NCI-H2227 treated with DMSO at 0.1 percent for 48 hours (cell line): ENCODE results near the gene NBAS.
"Not testable (repeated sequence)": the region's sequence is repeated elsewhere in the genome, so short reads cannot be mapped to it uniquely, and the experiment has no call there.

Experiments
- DNase-seq: peaks from one replicate; lab custom pipeline; 2025; lab: John Stamatoyannopoulos, UW

Gene NBAS

DNA sequence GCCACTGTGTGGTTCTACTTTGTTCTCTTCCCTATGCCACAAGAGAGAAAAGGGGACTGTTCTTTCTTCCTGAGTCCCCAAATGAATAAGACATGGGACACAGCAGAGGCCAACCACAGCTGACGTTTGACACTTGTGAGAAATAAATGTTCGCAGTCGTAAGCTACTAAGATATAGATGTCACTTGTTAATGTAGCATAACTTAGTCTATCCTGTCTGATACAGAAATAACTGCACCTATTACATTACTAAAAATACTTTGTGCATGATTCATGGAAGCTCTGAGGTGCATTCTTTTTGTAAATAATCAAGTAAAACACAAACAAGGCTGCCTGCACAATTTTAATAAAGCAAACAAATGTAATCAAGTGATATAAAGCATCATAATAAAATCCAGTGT is 148.8 kb downstream of the NBAS start:
- DNase-seq, result no peak

- DNase-seq, result no peak
These were observed 150.2 kb downstream of the NBAS start for GRCh38 chr2:15410884-15411283.

DNA sequence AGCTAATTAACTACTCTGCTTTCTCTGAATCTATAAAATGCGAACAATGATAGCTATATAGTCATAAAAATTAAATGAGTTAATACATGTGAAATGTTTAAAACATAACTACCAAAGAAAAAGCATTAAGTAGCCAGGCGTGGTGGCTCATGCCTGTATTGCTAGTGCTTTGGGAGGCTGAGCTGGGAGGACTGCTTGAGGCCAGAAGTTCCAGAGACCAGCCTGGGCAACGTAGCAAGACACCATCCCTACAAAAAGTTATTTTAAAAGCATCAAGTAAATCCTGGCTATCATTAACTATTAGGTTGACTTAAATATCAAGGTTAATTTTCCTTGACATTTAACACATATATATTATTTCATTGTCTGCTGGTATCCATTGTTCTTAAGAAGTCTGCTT is 152.4 kb downstream of the NBAS start:
- no peak for DNase-seq

GRCh38 chr2:15407666-15408065 is 153.5 kb downstream of the NBAS start:
- DNase-seq, result no peak

GRCh38 chr2:15404511-15404910 is 156.6 kb downstream of the NBAS start:
- DNase-seq, result not testable (repeated sequence)

- no peak for DNase-seq
These were observed 160.8 kb downstream of the NBAS start for GRCh38 chr2:15400240-15400826.

DNA sequence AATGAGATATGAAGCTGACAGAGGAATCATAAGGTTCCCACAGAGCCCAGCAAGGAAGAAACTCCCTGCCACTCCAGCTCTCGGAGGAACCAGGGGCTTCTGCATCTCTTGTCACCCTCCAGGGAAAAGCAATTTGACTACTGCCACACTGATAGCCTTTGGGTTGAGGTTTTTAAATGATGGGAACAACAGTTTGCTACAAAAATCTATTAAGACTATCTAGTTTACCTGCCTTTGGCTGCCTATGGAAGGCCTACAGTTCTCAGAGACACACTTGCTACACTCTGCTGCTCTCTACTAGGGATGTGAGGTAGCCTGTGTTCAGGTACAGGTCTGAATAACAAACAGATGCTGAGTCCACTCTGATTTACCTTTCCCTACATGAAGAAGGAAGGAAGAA is 161.9 kb downstream of the NBAS start:
- no peak for DNase-seq

GRCh38 chr2:15391751-15392150 is 169.4 kb downstream of the NBAS start:
- no peak for DNase-seq

DNA sequence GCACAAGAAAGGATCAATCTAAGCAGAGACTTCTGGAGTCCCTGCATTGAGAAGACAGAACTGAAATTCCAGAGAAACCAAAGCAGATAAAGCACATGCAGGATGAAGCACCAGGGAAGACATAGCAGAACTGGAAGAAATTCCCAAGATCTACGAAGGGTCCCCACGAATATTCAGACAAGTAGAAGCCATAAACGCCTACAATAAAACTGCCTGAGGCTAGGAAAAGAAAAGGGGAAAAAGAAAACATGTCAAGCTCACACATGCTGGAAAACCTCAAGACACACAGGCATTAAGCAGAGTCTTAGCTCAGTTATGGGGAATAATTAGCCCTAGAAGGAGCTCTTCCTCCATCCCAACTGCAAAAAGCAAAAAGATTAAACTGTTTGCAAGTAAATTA is 171.2 kb downstream of the NBAS start:
- no peak for DNase-seq

DNA sequence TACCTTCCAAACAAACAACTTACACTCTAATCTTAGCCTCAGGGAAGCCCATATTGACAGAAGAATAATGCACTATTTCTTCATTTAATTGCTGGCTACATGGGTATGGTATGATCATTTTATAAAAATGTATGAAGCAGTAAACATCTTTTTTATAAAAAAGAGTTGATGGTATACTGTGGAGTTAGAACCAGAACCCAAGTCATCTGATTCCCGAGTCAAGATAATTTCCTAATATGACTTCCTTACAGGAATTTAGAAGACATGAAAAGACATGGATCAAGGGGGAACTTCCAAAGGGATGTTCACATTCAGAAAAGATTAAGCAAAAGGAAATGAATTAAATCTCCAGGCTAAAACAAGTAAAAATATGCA is 171.8 kb downstream of the NBAS start:
- DNase-seq, result no peak

DNA sequence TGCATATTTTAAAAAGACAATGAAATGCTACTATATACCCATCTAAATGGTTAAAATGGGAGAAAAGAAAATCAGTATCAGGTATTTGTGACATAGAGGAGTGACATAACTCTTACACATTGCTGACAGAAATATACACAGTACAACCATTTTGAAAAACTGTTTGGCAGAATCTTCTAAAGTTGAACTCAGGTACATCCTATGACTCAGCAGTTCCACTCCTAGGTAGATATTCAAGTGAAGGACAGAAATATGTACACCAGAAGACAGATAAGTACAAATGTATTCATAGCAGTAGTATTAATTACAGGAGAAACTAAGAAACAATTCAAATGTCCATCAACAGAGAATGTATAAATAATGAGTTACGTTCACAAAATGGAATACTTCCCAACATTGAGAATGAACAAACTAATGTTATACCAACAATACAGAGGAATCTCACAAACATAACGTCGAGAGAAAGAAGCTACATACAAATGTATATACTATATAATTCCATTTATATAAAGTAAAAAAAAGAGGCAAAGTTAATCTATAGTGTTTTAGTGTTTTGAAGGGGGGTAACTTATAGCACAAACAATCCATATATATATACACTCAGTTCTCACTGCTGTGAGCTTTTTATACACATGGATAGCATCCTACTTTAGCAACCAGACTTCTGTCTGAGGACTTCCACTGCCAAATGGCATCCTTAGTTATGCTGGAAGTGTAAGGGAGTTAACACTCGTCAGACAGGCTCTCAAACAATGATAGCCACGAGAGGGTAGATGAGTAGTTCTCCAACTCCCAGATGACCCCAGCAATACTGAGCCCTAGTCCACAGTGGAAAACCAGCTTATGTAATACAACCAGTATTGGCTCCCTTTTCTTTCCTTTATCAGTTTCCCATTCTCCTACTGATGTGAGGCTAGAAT is 172.5 kb downstream of the NBAS start:
- no peak for DNase-seq

DNA sequence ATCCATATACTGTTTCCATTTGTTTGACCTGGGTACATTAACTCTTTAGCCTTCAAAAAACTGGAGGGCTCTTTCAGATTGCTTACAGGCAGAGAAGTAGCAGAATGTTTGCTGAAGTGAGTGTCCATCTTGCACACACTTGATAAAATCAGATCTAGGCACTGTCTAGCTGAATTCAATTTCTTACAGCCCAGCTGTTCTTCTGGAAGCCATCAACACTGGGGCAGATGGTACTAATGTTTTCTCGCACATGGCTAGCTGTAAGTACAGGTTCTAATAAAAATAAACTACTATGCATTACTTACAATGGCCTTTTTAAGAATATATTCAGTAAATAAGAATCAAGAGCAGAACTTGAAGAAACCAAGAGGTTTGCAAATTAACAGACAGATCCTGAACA is 175.9 kb downstream of the NBAS start:
- DNase-seq, result no peak

- DNase-seq, result no peak
These were observed 177.3 kb downstream of the NBAS start for GRCh38 chr2:15383695-15384350.

DNA sequence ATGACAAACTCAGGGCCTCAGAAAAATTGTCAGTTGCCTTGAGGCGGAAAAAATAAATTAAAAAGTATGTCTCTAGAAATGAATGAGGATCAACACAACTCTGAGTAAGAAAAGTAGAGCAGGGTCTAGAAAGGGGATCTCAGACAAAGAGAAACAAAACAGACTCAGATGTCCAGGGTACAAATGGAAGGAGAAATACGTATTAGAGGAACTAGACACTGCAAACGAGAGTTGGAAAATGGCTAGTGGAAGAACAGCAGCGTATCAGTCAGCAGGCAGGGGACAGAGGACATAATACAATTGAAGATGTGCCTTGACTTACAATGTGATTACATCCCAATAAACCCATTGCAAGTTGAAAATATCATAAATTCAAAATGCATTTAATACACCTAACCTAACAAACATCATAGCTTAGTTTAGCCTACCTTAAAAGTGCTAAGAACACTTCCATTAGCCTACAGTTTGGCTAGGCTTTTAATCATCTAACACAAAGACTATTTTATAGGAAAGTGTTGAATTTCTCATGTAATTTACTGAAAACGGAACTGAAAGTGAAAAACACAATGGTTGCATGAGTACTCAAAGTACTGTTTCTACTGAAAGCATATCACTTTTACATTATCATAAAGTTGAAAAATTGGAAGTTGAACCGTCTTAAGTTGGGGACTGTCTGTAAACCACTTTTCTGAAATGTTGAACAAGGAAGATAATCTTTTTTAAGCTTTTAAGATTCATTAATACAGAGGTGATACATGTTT is 182.8 kb downstream of the NBAS start:
- no peak for DNase-seq

- no peak for DNase-seq
These were observed 183.9 kb downstream of the NBAS start for GRCh38 chr2:15377202-15377601.

DNA sequence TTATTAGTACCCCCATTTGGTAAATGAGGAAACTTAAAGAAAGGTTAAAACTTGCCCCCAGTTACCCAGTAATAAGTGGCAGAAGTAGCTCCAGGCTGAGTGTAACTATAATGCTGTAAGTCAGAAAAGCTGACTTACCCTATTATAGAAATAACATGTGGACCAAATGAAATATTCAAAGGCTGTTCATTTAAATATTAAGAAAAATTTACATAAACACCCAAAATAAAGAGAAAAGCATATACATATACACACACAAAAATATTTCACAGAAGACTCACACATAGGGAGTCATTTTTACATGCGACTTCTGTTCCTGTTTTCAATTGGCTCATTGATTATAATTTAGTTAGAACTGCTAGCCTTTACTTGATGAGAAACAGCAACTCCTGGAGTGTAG is 189.1 kb downstream of the NBAS start:
- no peak for DNase-seq

- no peak for DNase-seq
These were observed 192.0 kb downstream of the NBAS start for GRCh38 chr2:15369129-15369528.

- no peak for DNase-seq
These were observed 193.4 kb downstream of the NBAS start for GRCh38 chr2:15367715-15368114.

DNA sequence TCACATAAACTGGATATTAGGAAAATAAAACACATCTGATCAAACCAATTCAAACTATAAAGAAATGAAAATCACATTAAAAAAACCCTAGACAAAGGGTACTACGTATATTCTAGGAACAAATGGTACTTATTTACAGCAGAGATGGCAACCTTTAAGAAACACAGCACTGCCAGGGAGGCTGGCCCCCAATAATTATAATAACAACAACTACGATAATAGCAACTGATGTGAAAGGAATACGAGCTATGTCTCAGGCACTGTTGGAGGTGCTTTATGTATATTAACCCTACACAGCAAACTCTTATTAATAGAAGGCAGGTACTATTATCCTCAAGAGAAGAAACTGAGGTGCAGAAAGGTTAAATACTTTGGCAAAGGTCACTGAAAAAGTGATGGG is 193.9 kb downstream of the NBAS start:
- no peak for DNase-seq

DNA sequence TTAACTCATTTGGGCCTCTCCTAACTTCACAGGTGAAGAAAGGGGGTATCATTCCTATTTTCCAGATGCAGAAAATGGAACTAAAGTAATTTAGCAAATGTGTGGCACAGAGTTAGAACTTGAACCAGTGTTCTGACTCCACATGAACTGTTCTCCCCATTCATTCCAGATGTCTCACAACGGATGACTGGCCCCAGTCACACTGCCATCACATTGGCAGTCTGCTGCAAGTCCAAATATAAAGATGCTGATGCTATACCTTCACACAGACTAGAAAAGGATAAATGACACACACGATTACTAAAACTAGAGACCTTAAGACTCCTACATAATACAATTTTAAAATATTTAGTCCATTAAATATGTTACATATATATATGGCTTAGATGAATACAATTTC is 195.7 kb downstream of the NBAS start:
- DNase-seq, result no peak

- no peak for DNase-seq
These were observed 196.6 kb downstream of the NBAS start for GRCh38 chr2:15364561-15364960.

DNA sequence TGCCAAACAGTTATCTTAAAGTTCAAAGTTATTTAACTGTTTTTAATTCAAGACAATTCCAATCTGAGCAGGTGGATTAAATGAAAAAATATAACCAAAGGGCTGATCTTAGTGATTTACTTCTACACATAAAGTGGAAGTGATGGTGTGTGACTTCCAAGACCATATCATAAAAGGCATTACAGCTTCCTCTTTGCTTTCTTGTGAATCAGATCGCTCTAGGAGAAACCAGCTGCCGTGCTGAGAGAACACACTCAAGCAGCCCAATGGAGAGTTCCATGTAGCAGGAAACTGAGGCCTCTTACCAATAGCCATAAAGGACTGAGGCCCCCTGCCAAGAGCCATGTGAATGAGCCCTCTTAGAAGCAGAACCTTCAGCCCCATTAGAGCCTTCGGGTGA is 197.4 kb downstream of the NBAS start:
- no peak for DNase-seq

DNA sequence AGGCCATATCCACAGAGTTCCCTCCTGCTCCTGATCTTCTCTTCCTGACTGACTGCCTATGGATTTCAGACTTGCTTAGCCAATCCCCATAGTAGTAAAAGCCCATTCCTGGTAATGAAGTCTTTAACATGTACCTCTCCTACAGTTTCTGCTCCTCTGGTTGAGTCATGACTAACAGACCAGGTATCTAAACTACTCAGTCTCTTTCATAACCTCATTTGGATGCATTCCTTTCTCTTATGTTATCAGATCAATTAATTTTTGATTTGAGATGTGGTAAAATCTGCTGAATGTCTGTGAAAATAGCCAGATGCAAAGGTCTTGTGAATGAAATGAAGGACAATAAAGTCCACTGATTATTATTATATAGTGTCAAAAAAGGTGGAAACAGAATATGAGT is 198.0 kb downstream of the NBAS start:
- DNase-seq, result no peak
